GM19468 (cell line): ENCODE results near the gene TADA2B.

ENCODE experiments used
- ATAC-seq: cut with Tn5 transposase; IDR thresholded peaks from one replicate; pipeline ENCODE4 v1.9.1; 2021; ENCODE audit warnings: mild to moderate bottlenecking, moderate library complexity, moderate number of reproducible peaks; ENCODE audit not compliant: unreplicated experiment; ENCODE audit errors: extremely low read depth

Gene TADA2B

GRCh38 chr4:7103607-7104365 lies 60.6 kb downstream of the TADA2B start:
- ATAC-seq = no peak

- ATAC-seq = no peak
Measured at GRCh38 chr4:7104366-7105031, 61.3 kb downstream of the TADA2B start.

GRCh38 chr4:7105276-7105675 lies 62.1 kb downstream of the TADA2B start:
- no peak for ATAC-seq

GRCh38 chr4:7107166-7107905 lies 64.2 kb downstream of the TADA2B start:
- ATAC-seq = no peak
